SK-N-MC (cell line): ENCODE results near the gene METTL25.
A peak's percentile ranks its signal among the peaks of the same experiment; 100 is the strongest.

ENCODE experiments used
- DNase-seq: peaks from one replicate; pipeline ENCODE4 v3.0.0-alpha.2; 2011; ENCODE audit warnings: low read depth, low spot score
- H3K27ac ChIP-seq: fragments of 200-600 bp; sonication (generic); 2 replicates; pipeline ENCODE4 v1.5.1; 2016; ENCODE audit warnings: mixed run types
- H3K36me3 ChIP-seq: fragments of 200-600 bp; sonication (generic); 2 replicates; pipeline ENCODE4 v1.6.1; 2017; ENCODE audit warnings: antibody characterized with exemption, low read length, mixed read lengths; ENCODE audit not compliant: insufficient read depth
- H3K4me3 ChIP-seq: fragments of 200-600 bp; sonication (generic); 2 replicates; pipeline ENCODE4 v1.5.1; 2016
- H3K9ac ChIP-seq: fragments of 200-600 bp; sonication (generic); 2 replicates; pipeline ENCODE4 v1.8.0; 2017; ENCODE audit warnings: mixed run types, mixed read lengths; ENCODE audit not compliant: insufficient read length
- H3K9me3 ChIP-seq: fragments of 200-600 bp; sonication (generic); 2 replicates; pipeline ENCODE4 v1.6.1; 2017; ENCODE audit warnings: low read depth, mild to moderate bottlenecking, antibody characterized with exemption, low read length, moderate library complexity, mixed read lengths
- EZH2 ChIP-seq: fragments of 200-600 bp; sonication (generic); IDR thresholded peaks from one replicate; pipeline ENCODE4 v1.6.1; 2017; ENCODE audit warnings: antibody characterized with exemption
- FOXP2 ChIP-seq: optimal IDR thresholded peaks from 2 replicates; pipeline ENCODE3; 2011; ENCODE audit warnings: mild to moderate bottlenecking, moderate library complexity; ENCODE audit not compliant: insufficient read depth; ENCODE audit errors: extremely low read length, control extremely low read depth
- POLR2AphosphoS5 ChIP-seq: IDR thresholded peaks from 2 replicates; pipeline ENCODE4 v1.6.1; 2012; ENCODE audit warnings: mild to moderate bottlenecking, low read depth, low read length, borderline replicate concordance

METTL25 gene

DNA sequence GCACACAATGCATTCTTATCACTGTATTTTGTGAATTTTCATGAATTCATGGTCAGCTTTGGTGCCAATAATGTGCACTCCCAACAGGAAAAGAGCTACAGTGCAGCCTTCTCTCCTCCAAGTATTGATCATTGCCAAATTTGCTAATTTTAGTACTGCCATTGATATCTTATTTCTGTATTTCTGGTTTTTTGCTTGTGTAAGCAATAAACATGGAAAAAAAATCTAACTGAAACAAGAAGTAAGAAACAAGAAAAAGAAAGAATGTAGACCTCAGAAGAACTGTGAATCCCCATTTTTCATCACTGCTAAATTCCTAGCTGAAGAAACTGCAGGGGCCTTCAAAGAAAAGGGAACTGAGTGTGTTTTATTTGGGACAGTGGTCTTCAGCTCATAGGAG lies 161.2 kb downstream of the METTL25 start:
- TF ChIP-seq FOXP2 (no peak), POLR2AphosphoS5 (no peak), EZH2 (no peak)
- H3K9me3 ChIP-seq: no peaks in the 10 kb centered on the region

DNA sequence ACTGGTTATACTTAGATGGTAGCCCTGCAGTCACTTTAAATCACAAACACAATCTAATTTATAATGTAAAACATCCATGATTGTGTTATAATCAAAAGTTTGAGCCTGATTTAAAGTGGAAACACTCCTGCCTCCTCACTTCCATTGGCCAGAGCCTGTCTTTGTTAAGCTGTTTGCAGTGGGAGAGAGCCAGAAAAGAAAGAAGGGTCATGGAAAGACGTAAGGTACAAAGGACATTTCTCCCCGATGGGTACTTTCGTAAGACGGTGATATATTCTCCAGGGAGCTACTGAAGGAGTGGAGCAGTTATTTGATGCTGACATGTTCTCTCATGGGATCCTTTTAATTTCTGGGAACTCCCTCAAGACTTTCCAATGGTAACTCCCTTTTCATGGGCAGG lies 164.0 kb downstream of the METTL25 start:
- Histone ChIP-seq H3K36me3 (no peaks in the 10 kb centered on the region), H3K27ac (no peak overlapping the region), H3K4me3 (no peak overlapping the region), H3K9ac (no peak overlapping the region), H3K9me3 (no peaks in the 10 kb centered on the region)
- TF ChIP-seq EZH2 (no peak), FOXP2 (no peak)
- DNase-seq: no peak

More for the DNA sequence above, 161.2 kb downstream of the METTL25 start:
- Histone ChIP-seq H3K27ac (no peak overlapping the region), H3K9ac (no peak overlapping the region), H3K4me3 (no peak overlapping the region), H3K36me3 (no peaks in the 10 kb centered on the region)
- DNase-seq: no peak

DNA sequence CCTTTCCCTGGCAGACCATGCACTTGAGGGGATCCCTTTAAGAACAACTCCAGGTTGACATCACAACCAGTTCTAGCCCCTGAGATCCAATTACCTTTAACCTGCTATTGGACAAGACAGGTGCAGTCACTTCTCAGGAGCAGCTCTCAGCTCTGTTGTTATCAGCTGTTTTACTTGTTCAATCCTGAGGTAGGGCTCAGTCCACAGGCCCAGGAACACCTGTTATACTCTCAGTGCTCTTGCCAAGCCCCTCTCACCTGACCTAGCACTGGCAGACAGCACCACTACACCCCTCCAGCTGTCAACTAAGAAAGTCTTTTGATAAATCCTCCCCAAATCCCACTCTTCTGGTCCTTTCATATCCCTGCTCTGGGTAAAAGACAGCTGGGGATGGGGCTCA lies 164.4 kb downstream of the METTL25 start:
- TF ChIP-seq POLR2AphosphoS5 (no peak), FOXP2 (no peak)

DNA sequence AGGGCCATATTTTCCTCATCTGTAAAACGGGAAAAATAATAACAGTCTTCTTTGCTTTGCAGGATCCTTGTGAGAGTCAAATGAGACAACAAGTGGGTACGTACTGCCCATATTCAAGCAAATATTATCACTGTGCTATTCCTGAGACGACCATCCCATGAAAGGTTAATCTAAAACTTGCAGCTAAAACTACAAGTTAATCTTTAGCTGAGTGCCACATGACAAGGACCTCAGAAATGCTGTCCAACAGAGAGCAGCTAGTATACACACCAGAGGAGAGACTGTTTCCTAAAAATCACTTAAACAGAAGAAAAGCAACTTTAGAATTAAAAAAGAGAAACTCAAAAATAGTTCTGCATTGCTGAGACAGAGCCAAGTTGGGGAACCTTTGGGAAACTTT lies 165.7 kb downstream of the METTL25 start:
- H3K27ac ChIP-seq: no peak overlapping the region

More for the DNA sequence above, 164.4 kb downstream of the METTL25 start:
- Histone ChIP-seq H3K4me3 (no peak overlapping the region), H3K36me3 (no peaks in the 10 kb centered on the region), H3K27ac (no peak overlapping the region), H3K9me3 (no peaks in the 10 kb centered on the region), H3K9ac (no peak overlapping the region)
- no peak for DNase-seq

DNA sequence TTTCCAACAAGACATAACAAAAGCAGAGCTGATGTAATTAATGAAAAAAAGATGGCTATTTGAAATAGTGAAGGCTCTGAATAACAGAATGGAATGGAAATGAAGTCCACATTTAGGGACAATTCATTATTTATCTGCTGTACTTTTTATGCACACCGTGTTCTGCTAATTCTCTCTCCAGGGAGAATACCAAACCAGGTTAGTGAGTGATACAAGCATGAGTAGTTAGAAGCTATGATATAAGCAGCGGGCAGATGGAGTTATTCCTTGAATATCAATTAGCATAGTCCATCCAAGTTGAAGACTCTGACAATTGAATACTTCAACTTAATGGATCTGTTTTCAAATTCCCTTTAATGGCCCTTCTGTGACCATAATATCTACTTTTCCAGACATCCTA lies 166.3 kb downstream of the METTL25 start:
- no peaks in the 10 kb centered on the region for H3K36me3 ChIP-seq
- H3K27ac ChIP-seq: no peak overlapping the region
- H3K9ac ChIP-seq: no peak overlapping the region
- DNase-seq: no peak
- no peak overlapping the region for H3K4me3 ChIP-seq
- H3K9me3 ChIP-seq: no peaks in the 10 kb centered on the region
- TF ChIP-seq FOXP2 (no peak), EZH2 (no peak), POLR2AphosphoS5 (no peak)

More for the DNA sequence above, 165.7 kb downstream of the METTL25 start:
- DNase-seq: no peak
- Histone ChIP-seq H3K9me3 (no peaks in the 10 kb centered on the region), H3K9ac (no peak overlapping the region), H3K4me3 (no peak overlapping the region), H3K36me3 (no peaks in the 10 kb centered on the region)
- TF ChIP-seq EZH2: no peak
- TF ChIP-seq FOXP2: no peak
- TF ChIP-seq POLR2AphosphoS5: no peak

DNA sequence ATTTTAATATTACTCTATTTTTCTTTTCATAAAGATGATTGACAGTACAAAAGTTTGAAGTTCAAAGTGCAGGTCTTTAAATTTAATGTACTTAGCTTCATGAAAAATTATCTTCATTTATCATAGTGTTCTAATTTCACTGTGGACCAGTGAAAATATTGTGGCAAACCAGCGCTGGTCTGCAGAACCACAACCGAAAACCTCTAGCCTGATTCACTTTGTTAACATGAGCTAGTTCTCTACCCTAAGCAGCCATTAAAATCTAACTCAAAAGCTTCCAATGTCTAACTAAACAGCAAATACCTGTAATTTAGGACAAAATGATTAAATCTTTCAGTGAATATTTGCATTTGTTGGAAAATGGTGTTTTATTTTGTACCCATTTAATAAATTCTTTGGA lies 167.3 kb downstream of the METTL25 start:
- H3K4me3 ChIP-seq: no peak overlapping the region
- TF ChIP-seq POLR2AphosphoS5 (no peak), EZH2 (no peak), FOXP2 (no peak)
- H3K9ac ChIP-seq: no peak overlapping the region
- H3K9me3 ChIP-seq: no peaks in the 10 kb centered on the region
- no peaks in the 10 kb centered on the region for H3K36me3 ChIP-seq
- no peak for DNase-seq
- H3K27ac ChIP-seq: no peak overlapping the region

DNA sequence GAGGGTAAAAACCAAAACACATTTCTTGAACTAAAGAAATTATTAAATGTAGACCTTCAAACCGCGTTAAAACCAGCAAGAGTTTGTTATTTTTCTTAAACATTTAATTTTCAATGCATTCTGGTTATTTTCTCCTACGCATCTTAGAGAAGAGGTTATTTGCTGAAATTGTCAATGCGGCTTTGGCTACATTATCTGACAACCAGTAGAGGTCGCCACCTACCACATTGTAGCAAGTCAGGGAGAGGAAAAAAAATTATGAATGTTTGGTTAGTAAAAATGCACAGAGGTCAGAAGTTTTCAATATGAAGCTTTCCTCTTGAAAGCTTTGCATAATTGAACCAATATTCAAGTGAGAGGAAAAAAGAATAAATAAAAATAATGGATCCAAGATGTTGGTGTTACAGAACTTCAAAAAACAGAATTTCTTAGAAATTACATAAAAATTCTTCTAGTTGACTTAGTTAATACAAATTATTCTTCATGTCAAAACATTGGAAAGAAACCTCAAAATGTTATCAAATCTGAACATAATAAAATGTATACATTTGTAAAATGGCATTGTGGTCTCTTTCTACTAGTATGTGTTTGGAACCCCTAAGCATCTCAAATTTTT lies 168.9 kb downstream of the METTL25 start:
- Histone ChIP-seq H3K4me3 (no peak overlapping the region), H3K27ac (no peak overlapping the region), H3K9me3 (no peaks in the 10 kb centered on the region), H3K9ac (no peak overlapping the region), H3K36me3 (no peaks in the 10 kb centered on the region)
- TF ChIP-seq FOXP2 (no peak), EZH2 (no peak), POLR2AphosphoS5 (no peak)
- peak; percentile 57 for DNase-seq
